ENCODE measurements around the gene RBM23. TPM values are rescaled to one million over a fixed set of nuclear protein-coding genes. Genes with fewer than 3 reads are reported as not detected.

The RBM23 gene
- total and polyA plus RNA-seq, 9 of the 15 experiments (the other 6 are each of a cell fraction or from before 2014, with no cell fraction given): 46.0 to 102 (median 58.5) TPM

- peak; percentile 47; the same call in 1 of the 2 replicates for TF ChIP-seq CREB3 (tag; conservative IDR thresholded peaks at IDR 0.05; ENCODE audit: low read depth)
- TF ChIP-seq PCBP2 (IDR thresholded peaks at IDR 0.05; ENCODE audit: low read depth, low read length, poor library complexity, severe bottlenecking): no peak
- TF ChIP-seq SP2 (IDR thresholded peaks at IDR 0.05; ENCODE audit: extremely low read depth, low read depth, low read length, poor library complexity, severe bottlenecking): no peak
- TF ChIP-seq TRIM25 (IDR thresholded peaks at IDR 0.05; ENCODE audit: borderline replicate concordance): no peak
- TF ChIP-seq EP400 (IDR thresholded peaks at IDR 0.05): peak; percentile 91
- peak; percentile 83 for TF ChIP-seq NR2C1 (IDR thresholded peaks at IDR 0.05)
- peak; percentile 78 for TF ChIP-seq NR2C1 (tag; IDR thresholded peaks at IDR 0.05)
- TF ChIP-seq ZNF668 (CRISPR knock-in tag; IDR thresholded peaks at IDR 0.05): no peak
- TF ChIP-seq NFXL1 (CRISPR knock-in tag; IDR thresholded peaks at IDR 0.05): no peak
- peak; percentile 52 for TF ChIP-seq TAF1 (IDR thresholded peaks at IDR 0.05; ENCODE audit: control insufficient read depth, extremely low read depth, insufficient read depth, low read length, severe bottlenecking)
- TF ChIP-seq ZNF551 (CRISPR knock-in tag; IDR thresholded peaks at IDR 0.05): no peak
- TF ChIP-seq POLR2G (IDR thresholded peaks at IDR 0.05; ENCODE audit: low read depth, low read length): peak; percentile 84
- no peak for TF ChIP-seq ELK3 (CRISPR knock-in tag; IDR thresholded peaks at IDR 0.05)
- TF ChIP-seq ZC3H11A (IDR thresholded peaks at IDR 0.05; ENCODE audit: low read depth, low read length): peak; percentile 85; the same call in 1 of the 2 replicates
- TF ChIP-seq TAF7 (tag; IDR thresholded peaks at IDR 0.05): peak; percentile 84
- no peak for TF ChIP-seq PPARD (CRISPR knock-in tag; IDR thresholded peaks at IDR 0.05)
- peak; percentile 32; the same call in 1 of the 2 replicates for TF ChIP-seq GMEB1 (CRISPR knock-in tag; IDR thresholded peaks at IDR 0.05)
- TF ChIP-seq CC2D1A (IDR thresholded peaks at IDR 0.05): no peak
- peak; percentile 92 for TF ChIP-seq POLR2A (conservative IDR thresholded peaks at IDR 0.05)
- TF ChIP-seq MCM2 (IDR thresholded peaks at IDR 0.05; ENCODE audit: low read depth): no peak
- TF ChIP-seq DPF2 (IDR thresholded peaks at IDR 0.05): no peak
- no peak for TF ChIP-seq SMAD1 (IDR thresholded peaks at IDR 0.05; ENCODE audit: low read depth, low read length, partially characterized antibody)
- TF ChIP-seq CBFA2T2 (conservative IDR thresholded peaks at IDR 0.05): no peak
- no peak for TF ChIP-seq ZNF354B (CRISPR knock-in tag; IDR thresholded peaks at IDR 0.05)
- TF ChIP-seq ARHGAP35 (IDR thresholded peaks at IDR 0.05; ENCODE audit: partially characterized antibody): no peak
- TF ChIP-seq MTA2 (IDR thresholded peaks at IDR 0.05; ENCODE audit: low read depth): no peak
These were observed at the start of gene RBM23 (continued) for GRCh38 chr14:22918804-22919600.

Measured in K562 (cell line).